ENCODE results near the gene RAPGEFL1.
"Not testable (repeated sequence)": the region's sequence is repeated elsewhere in the genome, so short reads cannot be mapped to it uniquely, and the experiment has no call there.

The RAPGEFL1 gene

DNA sequence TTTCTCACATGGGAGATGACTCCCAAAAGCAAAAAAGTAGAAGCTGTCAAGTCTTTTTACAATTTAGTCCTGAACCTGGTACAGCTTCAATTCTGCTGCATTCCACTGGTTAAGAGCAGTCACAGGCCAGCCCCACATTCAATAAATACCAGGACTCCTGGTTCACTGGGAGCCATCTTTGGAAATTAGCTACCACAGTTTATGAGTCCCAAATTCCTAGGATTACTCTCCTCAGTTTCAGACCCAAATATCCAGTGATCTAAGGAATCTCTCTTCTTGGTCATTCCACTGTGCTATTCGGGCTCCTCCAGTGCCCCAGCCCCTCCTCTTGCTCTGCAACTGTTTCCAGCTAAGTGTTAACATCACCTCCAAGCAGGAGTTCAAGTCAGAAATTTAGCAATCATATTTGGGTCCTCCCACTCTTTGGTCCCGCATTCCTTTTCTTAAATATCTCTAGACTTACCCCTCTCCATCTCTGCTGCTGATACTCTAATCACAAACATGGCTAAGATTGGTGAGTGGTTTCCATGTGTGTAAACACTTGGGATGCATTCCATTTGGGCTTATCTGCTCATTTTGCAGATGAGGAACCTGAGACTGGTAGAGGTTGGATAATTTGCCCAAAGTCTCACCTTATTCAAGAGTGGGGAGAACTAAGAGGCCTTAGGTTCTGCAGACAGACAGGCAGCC, 32.3 kb downstream of the RAPGEFL1 start:
- no peak for DNase-seq (ENCODE audit: low read depth, low spot score)

DNA sequence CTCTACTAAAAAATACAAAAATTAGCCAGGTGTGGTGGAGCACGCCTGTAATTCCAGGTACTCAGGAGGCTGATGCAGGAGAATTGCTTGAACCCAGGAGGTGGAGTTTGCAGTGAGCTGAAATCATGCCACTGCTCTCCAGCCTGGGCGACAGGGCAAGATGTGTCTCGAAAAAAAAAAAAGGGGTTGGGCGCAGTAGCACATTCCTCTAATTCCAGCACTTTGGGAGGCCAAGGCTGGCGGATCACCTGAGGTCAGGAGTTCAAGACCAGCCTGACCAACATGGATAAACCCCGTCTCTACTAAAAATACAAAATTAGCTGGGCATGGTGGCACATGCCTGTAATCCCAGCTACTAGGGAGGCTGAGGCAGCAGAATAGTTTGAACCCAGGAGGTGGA, 36.6 kb downstream of the RAPGEFL1 start:
- DNase-seq (ENCODE audit: low read depth, low spot score), result not testable (repeated sequence)

DNA sequence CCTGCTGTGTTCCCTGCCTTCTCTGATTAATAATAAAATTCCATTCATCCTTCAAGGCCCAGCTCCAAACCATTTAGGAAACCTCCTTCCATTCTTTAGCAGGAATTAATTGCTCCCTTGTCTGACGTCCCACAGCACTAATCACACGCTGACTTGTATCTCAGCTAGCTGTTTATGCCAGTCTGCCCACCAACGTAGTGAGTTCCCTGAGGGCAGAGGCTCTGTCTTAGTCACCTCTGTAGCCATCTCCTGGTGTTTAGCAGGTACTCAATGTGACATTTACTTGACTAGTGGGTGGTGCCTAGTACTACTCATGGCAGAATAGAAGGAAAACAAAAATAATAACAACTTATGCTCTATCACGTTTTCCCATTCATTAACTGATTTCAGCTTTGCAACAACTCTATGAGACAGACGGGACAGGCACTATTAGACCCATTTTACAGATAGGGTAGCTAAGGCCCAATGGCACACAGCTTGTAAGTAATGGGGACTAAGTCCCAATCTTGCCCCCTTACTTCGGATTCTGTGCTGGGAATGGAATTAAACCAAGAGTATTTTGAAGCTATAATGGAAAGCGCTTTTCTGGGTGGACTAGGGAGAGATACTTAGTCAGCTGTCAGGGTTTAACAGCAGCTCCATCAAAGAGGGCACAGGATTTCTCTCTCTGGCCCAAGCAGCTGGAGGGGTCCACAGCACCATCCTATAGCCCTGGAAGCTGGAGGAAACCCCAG, 40.9 kb downstream of the RAPGEFL1 start:
- no peak for DNase-seq (ENCODE audit: low read depth, low spot score)

DNA sequence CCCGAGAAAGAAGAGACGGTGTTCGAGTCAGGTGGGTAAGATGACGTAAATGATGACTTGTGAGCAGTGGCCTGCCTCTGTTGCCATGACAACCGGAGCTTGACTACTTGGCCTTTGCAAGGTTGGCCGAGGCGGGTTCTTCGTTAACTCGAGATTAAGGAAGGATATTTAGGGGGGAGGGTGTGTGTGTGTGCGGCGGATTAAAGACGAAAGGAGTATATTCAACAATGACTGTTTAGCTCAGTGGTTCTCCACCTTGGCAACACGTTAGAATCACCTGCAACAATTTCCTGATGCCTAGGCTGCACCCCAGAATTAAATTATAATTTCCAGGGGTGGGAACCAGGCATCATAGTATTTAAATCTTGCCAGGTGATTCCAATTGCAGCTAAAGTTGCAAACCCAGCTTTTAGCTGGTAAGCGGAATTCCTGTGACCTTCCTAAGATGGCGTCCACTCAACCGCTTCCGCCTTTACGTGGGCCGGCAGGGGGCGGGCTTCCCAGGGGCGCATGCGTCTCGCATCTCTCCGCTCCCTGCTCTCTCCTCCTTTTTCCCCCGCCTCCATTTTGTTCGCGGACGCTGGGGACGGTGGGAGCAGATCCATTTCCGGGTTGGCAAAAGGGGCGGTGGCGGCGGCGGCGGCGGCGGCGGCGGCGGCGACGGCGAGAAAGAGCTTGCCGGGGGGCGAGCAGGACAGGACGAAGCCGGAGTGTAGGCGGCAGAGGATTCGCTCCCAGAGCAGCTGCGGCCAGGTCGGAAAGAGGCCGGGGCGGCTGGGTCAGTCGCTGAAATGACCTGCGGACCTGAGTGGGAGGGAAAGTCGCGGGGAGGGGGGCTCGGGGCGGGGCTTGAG, 41.7 kb downstream of the RAPGEFL1 start, which contains the start of gene WIPF2:
WIPF2 (plus strand) TSS at position 565 of the 854 bp plus-strand sequence. CDS start 37,156 bp downstream, outside the sequence.
- peak; percentile 91 for DNase-seq (ENCODE audit: low read depth, low spot score)

DNA sequence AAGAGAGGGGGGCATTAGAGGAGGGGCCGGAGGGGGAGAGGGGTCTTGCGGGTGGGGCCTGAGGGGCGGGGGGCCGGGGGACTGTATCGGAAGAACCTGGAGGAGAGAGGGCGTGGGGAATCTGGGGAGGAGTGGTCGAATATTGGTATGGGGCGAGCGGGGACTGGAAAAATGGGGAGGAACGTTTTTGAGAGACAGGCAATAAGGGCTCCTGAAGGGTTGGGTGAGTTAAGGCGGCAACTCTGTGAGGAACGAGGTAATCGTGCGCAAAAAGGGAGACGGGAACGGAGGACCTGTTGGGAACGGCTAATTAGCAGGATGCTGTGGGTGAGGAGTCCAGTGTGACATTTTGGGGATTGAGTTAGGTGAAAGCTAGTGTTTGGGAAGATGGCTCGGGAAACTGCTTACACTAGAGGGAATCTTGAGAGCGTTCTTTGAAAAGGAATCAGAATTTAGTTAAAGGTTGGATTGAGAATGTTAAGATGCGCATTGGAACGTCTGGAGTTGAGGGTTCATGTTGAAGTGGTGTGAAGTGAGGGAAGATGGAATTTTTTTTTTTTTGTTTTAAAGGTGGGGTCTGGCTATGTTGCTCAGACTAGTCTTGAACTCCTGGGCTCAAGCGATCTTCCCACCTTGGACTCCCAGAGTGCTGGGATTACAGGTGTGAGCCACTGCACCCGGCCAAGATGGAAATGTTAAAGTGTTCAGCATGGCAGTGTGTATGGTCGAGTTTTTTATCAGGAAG, 42.5 kb downstream of the RAPGEFL1 start:
- DNase-seq (ENCODE audit: low read depth, low spot score), result peak; percentile 4

DNA sequence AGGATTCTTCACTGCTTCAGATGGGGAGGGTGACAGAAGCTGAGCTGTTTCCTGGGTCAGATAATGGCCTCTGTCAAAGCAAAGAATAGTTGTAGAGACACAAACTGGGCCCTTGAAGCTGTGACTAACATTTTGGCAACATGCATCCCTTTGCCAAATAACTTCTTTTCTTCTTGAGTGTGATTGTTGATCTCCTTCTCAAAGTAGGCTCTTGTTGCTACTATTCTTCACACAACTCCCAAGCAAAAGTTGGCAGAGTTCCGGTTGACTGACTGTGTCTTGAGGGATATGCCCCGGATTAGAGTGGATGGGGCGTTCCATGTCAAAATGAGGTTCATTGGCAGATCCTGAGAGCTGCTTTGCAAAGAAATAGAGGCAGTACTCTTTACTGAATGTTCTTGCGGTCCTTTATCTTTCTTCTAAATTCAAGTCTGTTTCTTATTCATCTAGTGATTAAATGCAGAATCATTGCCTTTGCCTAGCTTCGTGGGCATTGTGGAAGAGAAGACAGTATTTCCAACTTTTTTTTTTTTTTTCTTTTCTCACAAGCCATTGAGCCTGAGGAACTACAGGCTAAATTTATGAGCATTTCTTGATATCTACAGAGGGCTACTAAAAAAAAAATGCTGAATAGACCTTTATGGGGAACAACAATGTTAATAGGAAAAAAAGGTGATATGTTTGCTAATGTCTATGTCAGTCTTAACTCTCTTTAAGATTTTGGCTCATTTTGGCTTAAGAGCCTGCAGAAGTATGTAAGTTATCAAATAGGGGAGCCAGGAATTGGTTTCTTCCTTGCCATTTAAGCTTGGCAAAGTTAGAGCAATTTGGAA, 47.7 kb downstream of the RAPGEFL1 start:
- DNase-seq (ENCODE audit: low read depth, low spot score), result no peak

DNA sequence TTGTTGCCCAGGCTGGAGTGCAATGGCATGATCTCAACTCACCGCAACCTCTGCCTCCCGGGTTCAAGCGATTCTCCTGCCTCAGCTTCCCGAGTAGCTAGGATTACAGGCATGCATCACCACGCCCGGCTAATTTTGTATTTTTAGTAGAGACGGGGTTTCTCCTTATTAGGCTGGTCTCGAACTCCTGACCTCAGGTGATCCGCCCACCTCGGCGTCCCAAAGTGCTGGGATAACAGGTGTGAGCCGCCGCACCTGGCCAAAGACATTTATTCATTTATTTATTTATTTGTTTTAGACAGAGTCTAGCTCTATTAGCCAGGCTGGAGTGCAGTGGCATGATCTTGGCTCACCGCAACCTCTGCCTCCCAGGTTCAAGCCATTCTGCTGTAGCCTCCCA, 51.9 kb downstream of the RAPGEFL1 start:
- not testable (repeated sequence) for DNase-seq (ENCODE audit: low read depth, low spot score)

DNA sequence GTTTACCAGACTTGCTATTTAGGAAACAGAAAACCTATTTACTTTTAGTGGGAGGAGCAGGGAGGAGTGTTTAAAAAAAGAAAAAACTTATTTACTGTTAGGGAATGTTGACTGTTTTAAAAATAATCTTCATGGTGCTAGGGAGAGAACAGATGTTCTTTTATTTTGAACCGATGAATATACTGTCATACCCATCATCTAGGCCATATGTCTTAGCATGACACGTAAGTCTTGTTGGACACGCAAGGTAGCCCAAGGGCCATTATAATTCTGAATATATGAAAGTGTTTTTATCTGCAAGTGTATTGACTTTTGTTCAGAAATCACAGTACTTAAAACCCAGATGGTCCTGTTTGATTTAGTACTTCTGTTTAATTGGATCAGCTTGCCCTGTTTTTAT, 53.4 kb downstream of the RAPGEFL1 start:
- DNase-seq (ENCODE audit: low read depth, low spot score), result no peak

DNA sequence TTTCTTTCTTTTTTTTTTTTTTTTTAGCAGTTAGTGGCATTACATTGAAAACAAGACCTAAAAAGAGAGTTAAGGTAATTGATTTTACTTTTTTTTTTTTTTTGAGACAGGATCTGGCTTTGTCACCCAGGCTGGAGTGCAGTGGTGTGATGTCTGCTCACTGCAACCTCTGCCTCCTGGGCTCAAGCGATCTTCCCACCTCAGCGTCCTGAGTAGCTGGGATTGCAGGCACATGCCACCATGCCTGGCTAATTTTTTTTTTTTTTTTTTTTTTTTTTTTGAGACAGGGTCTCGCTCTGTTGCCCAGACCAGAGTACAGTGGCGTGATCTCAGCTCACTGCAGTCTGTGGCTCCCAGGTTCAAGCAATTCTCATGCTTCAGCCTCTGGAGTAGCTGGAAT, 54.7 kb downstream of the RAPGEFL1 start:
- not testable (repeated sequence) for DNase-seq (ENCODE audit: low read depth, low spot score)

DNA sequence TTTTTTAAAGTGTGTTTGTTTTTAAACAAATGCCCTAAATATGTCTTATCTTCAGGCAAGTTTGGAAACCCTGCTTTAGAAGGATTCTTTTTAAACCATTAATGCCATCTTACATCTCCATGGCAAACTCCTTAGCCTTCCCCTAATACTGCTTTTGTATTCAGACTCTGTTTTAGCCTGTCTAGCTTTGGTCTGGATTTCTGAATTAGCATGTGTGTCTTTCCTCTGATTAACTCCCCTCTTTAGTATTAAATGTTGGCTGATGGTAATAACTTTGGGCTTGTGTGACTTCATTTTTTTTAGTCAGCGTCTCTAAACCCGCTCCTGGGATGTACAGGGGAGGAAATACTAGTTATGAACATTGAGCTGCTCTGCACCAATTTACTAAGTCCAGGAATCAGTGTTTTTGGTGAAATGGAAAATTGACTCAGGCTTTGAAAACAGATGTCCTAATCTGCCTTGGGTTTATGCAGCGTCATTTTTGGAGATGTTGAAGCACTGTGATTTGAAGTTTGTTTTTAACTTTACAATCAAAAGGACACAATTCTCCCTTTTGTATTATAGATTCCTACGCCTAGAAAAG, 64.1 kb downstream of the RAPGEFL1 start:
- no peak for DNase-seq (ENCODE audit: low read depth, low spot score)

DNA sequence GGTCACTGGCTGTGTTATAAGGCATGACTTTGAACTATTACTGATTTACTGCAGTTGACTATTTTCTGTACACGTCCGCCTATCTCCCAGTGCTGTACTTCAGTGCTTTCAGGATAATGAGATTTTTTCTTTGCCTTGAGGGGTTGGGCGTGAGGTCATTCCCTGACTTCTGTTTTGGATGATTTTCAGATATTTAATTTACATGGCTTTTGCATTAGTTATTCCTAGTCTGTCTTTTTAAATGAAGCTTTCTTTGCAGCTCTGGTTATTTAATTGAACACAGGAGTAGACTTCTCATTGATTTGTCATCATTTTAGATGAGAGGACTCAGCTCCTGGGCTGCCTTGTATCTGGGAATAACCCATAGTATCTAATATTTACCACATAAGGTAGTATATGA, 65.5 kb downstream of the RAPGEFL1 start:
- DNase-seq (ENCODE audit: low read depth, low spot score), result no peak

DNA sequence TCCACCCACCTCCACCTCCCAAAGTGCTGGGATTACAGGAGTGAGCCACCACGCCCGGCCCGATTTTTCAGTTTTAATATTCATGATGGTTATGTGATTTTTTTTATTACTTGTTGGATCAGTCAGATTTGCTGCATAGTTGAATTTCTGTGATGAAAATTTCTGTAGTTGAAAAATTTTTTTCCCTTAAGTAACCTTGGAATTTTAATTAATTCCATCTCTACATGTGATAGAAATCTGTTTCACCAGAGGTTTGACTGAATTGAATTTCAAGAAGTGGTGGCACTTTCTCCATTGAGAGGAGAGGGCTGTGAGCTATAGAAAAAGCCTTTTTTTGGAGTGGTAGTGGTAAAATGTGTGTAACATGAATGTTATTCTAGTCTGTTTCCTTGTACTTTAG, 66.5 kb downstream of the RAPGEFL1 start:
- no peak for DNase-seq (ENCODE audit: low read depth, low spot score)

DNA sequence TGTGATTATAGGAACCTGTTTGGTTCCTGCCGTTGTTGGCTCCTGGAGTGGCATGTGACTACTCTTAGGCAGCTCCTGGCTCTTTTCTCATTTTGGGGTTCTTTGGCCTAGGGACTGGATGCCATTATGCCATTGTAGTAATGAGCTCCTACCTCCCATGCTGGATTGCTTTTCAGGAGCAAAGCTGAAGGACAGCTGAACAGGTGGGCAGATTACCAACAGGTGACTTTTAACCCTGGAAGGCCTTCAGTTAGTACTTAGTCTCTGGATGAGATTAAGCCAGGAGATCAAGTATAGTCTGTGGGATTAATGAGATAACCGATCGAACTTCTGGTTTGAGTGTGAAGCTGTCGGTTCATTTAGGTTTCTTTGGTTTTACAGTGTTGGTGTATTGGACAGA, 67.0 kb downstream of the RAPGEFL1 start:
- no peak for DNase-seq (ENCODE audit: low read depth, low spot score)
